ENCODE data around the gene C4orf50.

Gene C4orf50

DNA sequence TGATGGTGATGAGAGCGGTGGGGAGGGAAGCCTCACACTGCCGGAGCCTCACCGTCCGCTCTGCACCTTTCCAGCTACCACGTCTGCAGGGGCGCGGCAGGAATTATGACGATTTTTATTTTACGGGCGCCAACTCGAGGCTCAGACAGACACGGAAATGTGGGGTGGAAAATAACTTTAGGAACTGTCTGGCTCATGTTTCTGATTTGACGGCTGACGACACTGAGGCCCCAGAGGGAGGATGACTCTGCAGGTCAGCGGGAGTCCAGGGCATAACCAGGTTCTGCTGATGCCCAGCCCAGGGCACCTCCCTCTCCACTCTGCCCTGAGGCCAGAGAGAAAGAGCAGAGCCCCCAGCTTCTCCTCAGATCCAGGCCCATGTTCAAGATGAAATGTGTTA, 43.9 kb downstream of the C4orf50 start:
- DNase-seq = peak in 2 of 10 donors; percentile 25 to 67
- intact Hi-C loops (cut with DNase I) = no loop called here

GRCh38 chr4:5973486-5974220, 44.6 kb downstream of the C4orf50 start:
- intact Hi-C loops (cut with DNase I) = no loop called here
- peak in 2 of 10 donors; percentile 67 to 70 for DNase-seq

GRCh38 chr4:5973033-5973432, 45.2 kb downstream of the C4orf50 start:
- intact Hi-C loops (cut with DNase I) = no loop called here
- peak in 3 of 10 donors; percentile 1 to 67 (median 54) for DNase-seq

DNA sequence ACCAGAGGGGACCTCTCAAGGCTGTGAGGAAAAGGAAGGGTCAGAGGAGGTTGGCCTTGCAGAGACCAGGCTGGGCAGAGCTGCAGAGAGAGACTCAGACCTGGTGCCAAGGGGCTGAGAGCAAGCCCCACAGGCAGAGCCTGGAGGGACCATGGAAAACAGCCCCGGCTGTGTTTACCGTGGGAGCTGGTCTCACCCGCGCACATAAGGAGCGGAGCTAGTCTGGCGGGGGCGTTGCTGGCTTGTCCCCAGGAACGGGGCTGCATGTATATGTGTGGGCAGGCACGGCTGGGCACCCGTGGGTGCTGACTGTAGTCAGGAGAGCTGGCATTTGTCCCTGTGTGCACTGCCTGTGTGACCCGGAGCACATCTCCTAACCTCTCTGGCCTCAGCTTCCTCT, 45.7 kb downstream of the C4orf50 start:
- DNase-seq = peak in 4 of 10 donors; percentile 8 to 92 (median 67)
- intact Hi-C loops (cut with DNase I) = no loop called here

GRCh38 chr4:5971078-5971450, 47.2 kb downstream of the C4orf50 start:
- intact Hi-C loops (cut with DNase I) = no loop called here
- DNase-seq = peak in 3 of 10 donors; percentile 8 to 68 (median 64)

GRCh38 chr4:5970381-5971077, 47.7 kb downstream of the C4orf50 start:
- peak in 2 of 10 donors; percentile 6 to 74 for DNase-seq
- intact Hi-C loops (cut with DNase I) = no loop called here

DNA sequence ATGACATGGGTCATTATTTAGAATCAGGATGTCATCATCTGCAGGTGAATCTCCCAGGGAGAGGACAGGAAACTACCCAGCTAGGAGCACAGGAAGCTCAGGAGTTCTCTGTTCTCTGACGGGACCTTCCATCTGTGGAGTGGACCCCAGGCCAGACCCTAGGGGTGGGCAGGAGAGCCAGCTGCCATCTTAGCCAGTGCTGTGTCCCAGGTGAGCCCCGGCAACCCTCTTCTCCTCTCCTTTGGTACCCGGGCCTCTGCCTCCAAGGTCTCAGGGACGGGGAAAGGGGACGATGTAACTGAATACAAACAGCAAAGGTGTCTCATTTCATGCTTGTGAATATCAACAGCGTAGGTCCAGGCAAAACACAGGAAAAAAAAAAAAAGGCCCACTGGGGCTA, 48.5 kb downstream of the C4orf50 start:
- intact Hi-C loops (cut with DNase I) = no loop called here

GRCh38 chr4:5969336-5969735, 48.9 kb downstream of the C4orf50 start:
- DNase-seq = peak in 2 of 10 donors; percentile 42 to 55

More for the DNA sequence above, 48.5 kb downstream of the C4orf50 start:
- DNase-seq = peak in 2 of 10 donors; percentile 48 to 53

DNA sequence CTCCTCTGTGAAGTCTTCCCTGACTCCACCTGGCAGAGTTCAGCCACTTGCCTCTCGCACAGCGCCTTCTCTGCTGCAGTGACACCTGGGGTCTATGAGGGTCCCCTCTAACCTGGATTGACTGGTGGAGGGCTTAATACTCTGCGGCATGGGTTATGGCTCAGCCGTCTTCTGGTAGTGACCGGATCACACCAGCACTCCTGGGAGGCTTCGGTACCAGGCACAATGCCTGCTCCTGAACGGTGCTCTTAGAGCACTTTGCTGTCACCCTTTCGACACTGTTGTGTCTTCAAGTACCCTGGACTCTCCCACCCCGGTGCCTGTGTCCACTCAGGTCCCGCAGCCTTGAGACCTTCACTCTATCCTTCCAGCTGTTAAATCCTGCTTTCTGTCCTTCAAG, 50.0 kb downstream of the C4orf50 start:
- intact Hi-C loops (cut with DNase I) = no loop called here
- DNase-seq = peak in 1 of 10 donors; percentile 40

More at GRCh38 chr4:5969336-5969735, 48.9 kb downstream of the C4orf50 start:
- intact Hi-C loops (cut with DNase I) = no loop called here

- peak in 1 of 10 donors; percentile 74 for DNase-seq
- intact Hi-C loops (cut with DNase I) = no loop called here
Observed at GRCh38 chr4:5967783-5968182, 50.4 kb downstream of the C4orf50 start.

GRCh38 chr4:5965225-5965624, 53.0 kb downstream of the C4orf50 start:
- peak in 1 of 10 donors; percentile 39 for DNase-seq
- intact Hi-C loops (cut with DNase I) = no loop called here

- intact Hi-C loops (cut with DNase I) = no loop called here
- DNase-seq = peak in 1 of 10 donors; percentile 21
Observed at GRCh38 chr4:5964030-5964429, 54.2 kb downstream of the C4orf50 start.

DNA sequence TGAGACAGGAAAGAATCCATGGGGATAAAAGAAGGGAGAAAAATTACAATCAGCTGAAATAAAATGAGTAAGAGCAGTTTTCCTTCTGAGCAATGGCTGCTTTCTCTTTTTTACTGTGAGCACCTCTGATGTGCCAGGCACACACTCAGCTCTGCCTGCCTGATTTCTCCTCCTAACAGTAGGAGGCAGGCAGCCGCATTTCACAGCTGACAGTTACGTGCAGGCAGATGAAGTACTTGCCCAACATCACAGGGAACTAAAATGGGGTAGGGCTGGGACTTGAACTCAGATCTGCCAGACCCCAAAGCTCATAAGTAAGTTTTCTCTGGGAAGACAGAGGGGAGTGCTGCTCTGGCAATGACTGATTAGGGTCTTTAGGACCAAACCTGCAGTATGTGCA, 54.6 kb downstream of the C4orf50 start:
- intact Hi-C loops (cut with DNase I) = no loop called here
- DNase-seq = peak in 2 of 10 donors; percentile 7 to 30

GRCh38 chr4:5962416-5962815, 55.8 kb downstream of the C4orf50 start:
- peak in 1 of 10 donors; percentile 52 for DNase-seq
- intact Hi-C loops (cut with DNase I) = no loop called here

- intact Hi-C loops (cut with DNase I) = no loop called here
- peak in 1 of 10 donors; percentile 49 for DNase-seq
Observed at GRCh38 chr4:5960252-5960880, 57.9 kb downstream of the C4orf50 start.

- intact Hi-C loops (cut with DNase I) = no loop called here
- peak in 1 of 10 donors; percentile 51 for DNase-seq
Observed at GRCh38 chr4:5959211-5959982, 58.8 kb downstream of the C4orf50 start.

DNA sequence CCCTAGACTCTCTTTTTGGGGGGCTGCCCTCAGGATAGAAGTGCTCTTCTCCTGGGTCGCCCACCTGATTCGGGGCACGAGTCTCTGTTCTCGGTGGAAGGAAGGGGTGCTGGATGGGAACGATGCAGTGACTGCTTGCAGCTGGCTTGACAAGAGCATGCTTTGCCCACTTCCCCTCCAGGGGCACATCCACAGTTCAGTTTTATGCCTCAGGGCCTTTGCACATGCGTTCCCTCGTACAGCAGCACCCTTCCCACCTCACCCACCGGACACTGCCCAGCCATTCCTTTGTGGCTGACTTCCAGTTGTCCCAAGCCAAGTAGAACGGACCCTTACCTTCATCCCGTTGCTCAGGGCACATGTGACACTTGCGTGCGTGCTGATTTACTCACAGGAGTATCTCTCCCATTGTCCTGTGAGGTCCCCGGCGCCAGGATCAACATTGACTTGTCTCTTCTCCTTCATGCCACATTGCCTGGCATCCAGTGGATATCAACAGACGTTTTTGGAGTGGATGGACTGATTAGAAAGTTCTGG, 60.0 kb downstream of the C4orf50 start:
- intact Hi-C loops (cut with DNase I) = no loop called here
- no peak for DNase-seq

GRCh38 chr4:5957076-5957475, 61.2 kb downstream of the C4orf50 start:
- peak in 3 of 10 donors; percentile 28 to 86 (median 69) for DNase-seq
- intact Hi-C loops (cut with DNase I) = no loop called here

- intact Hi-C loops (cut with DNase I) = no loop called here
- peak in 2 of 10 donors; percentile 60 to 72 for DNase-seq
Observed at GRCh38 chr4:5956285-5957021, 61.8 kb downstream of the C4orf50 start.
